GM12873 (cell line): ENCODE data around the gene YIF1B.

Experiments used
- CTCF ChIP-seq: IDR thresholded peaks from 2 replicates; pipeline ENCODE4 v1.5.1; 2012; ENCODE audit warnings: low read depth, mild to moderate bottlenecking, moderate library complexity, low read length, control low read depth; ENCODE audit not compliant: insufficient read depth; ENCODE audit errors: missing control alignments

Gene YIF1B

GRCh38 chr19:38265921-38266429 is 49.8 kb downstream of the YIF1B start:
- no peak for TF ChIP-seq CTCF

- TF ChIP-seq CTCF: no peak
Measured at GRCh38 chr19:38265213-38265861, 50.4 kb downstream of the YIF1B start.

GRCh38 chr19:38264486-38265212 is 51.1 kb downstream of the YIF1B start, which contains the start of gene SPINT2:
Gene SPINT2, plus strand, starts transcription at chr19:38264573. Its CDS starts 320 bp downstream, at chr19:38264893.
- no peak for TF ChIP-seq CTCF

GRCh38 chr19:38263689-38264485 is 51.9 kb downstream of the YIF1B start:
- TF ChIP-seq CTCF: no peak

GRCh38 chr19:38262585-38263268 is 53.0 kb downstream of the YIF1B start:
- TF ChIP-seq CTCF: no peak

GRCh38 chr19:38255383-38256014 is 60.2 kb downstream of the YIF1B start:
- no peak for TF ChIP-seq CTCF
